IMR-90 (cell line): ENCODE measurements around the gene CALY. TPM values are rescaled to one million over a fixed set of nuclear protein-coding genes. Genes with fewer than 3 reads are reported as not detected.
"Not testable (repeated sequence)": the region's sequence is repeated elsewhere in the genome, so short reads cannot be mapped to it uniquely, and the experiment has no call there.

ENCODE experiments used
- ATAC-seq: fragments of 200-7000 bp; cut with Tn5 transposase; 2 replicates; pipeline ENCODE4 v1.9.1; 2020; ENCODE audit warnings: low read depth, mild to moderate bottlenecking, moderate library complexity
- BruUV-seq: library from RNA; stranded (reverse); fragments of 400-500 nt; replicated peaks from 2 replicates; lab custom pipeline; 2021; lab: Mats Ljungman, UMichigan
- CTCF ChIA-PET: fragments of 300-600 bp; formaldehyde crosslinking; extraction: SDS; loops from one replicate; lab custom pipeline; 2021; ENCODE audit warnings: antibody characterized with exemption; lab: Yijun Ruan, JAX
- POLR2A ChIA-PET: fragments of 300-600 bp; sonication (Branson Sonifier 250); formaldehyde crosslinking; loops from one replicate; lab custom pipeline; 2022; ENCODE audit warnings: antibody characterized with exemption; ENCODE audit not compliant: unreplicated experiment; lab: Charles Lee
- DNase-seq: peaks from one replicate; pipeline ENCODE4 v3.0.0; 2013
- H2AFZ ChIP-seq: replicated peaks from 2 replicates; pipeline ENCODE3; 2013; ENCODE audit warnings: low read length, mild to moderate bottlenecking; ENCODE audit not compliant: poor library complexity
- H2AK5ac ChIP-seq: 2 replicates; pipeline ENCODE4 v1.6.1; 2013; ENCODE audit warnings: low read depth, low read length, inconsistent platforms
- H2AK9ac ChIP-seq: replicated peaks from 2 replicates; pipeline ENCODE3; 2013; ENCODE audit warnings: mild to moderate bottlenecking, low read depth, low read length, moderate library complexity; ENCODE audit not compliant: poor library complexity
- H2BK120ac ChIP-seq: 2 replicates; pipeline ENCODE4 v1.6.1; 2013; ENCODE audit warnings: low read depth, low read length, inconsistent platforms
- H2BK15ac ChIP-seq: 3 replicates; pipeline ENCODE4 v1.6.1; 2013; ENCODE audit warnings: low read depth, low read length, inconsistent platforms
- H2BK20ac ChIP-seq: 2 replicates; pipeline ENCODE4 v1.6.1; 2013; ENCODE audit warnings: low read depth, mild to moderate bottlenecking, inconsistent platforms, low read length, moderate library complexity
- H2BK5ac ChIP-seq: 2 replicates; pipeline ENCODE4 v1.6.1; 2013; ENCODE audit warnings: mild to moderate bottlenecking, low read depth, low read length, inconsistent platforms; ENCODE audit not compliant: poor library complexity, severe bottlenecking
- H3K14ac ChIP-seq: replicated peaks from 2 replicates; pipeline ENCODE4 v1.6.1; 2013; ENCODE audit warnings: low read depth, low read length, inconsistent platforms
- H3K18ac ChIP-seq: 2 replicates; pipeline ENCODE4 v1.6.1; 2013; ENCODE audit warnings: low read depth, low read length, control low read depth
- H3K23ac ChIP-seq: 2 replicates; pipeline ENCODE4 v1.6.1; 2013; ENCODE audit warnings: low read depth, low read length, inconsistent platforms
- H3K27ac ChIP-seq: 2 replicates; pipeline ENCODE4 v1.5.1; 2013; ENCODE audit warnings: mild to moderate bottlenecking, control low read depth, low read length; ENCODE audit not compliant: insufficient read depth
- H3K27me3 ChIP-seq: 2 replicates; pipeline ENCODE4 v1.6.1; 2013; ENCODE audit warnings: low read length; ENCODE audit not compliant: control insufficient read depth, insufficient read depth
- H3K36me3 ChIP-seq: 2 replicates; pipeline ENCODE4 v1.6.1; 2013; ENCODE audit warnings: low read length, mixed read lengths; ENCODE audit not compliant: control insufficient read depth, insufficient read depth
- H3K4ac ChIP-seq: 2 replicates; pipeline ENCODE4 v1.6.1; 2013; ENCODE audit warnings: low read depth, low read length, inconsistent platforms
- H3K4me1 ChIP-seq: 2 replicates; pipeline ENCODE4 v1.6.1; 2013; ENCODE audit warnings: low read length, mixed read lengths; ENCODE audit not compliant: control insufficient read depth, insufficient read depth
- H3K4me2 ChIP-seq: 2 replicates; pipeline ENCODE4 v1.6.1; 2013; ENCODE audit warnings: low read depth, mild to moderate bottlenecking, control low read depth, low read length, moderate library complexity
- H3K4me3 ChIP-seq: 2 replicates; pipeline ENCODE4 v1.5.1; 2013; ENCODE audit warnings: low read depth, mild to moderate bottlenecking, control low read depth, low read length, moderate library complexity; ENCODE audit not compliant: insufficient read depth
- H3K56ac ChIP-seq: 2 replicates; pipeline ENCODE4 v1.6.1; 2013; ENCODE audit warnings: low read length, inconsistent platforms; ENCODE audit not compliant: insufficient read depth; ENCODE audit errors: extremely low read depth
- H3K79me1 ChIP-seq, 2 experiments: 2 replicates each; pipeline ENCODE4 v1.6.1; 2013; ENCODE audit warnings: low read length in 2 of 2, inconsistent platforms in 1 of 2, low read depth in 1 of 2
- H3K9ac ChIP-seq: 2 replicates; pipeline ENCODE4 v1.6.1; 2013; ENCODE audit warnings: low read depth, low read length, control low read depth
- H3K9me1 ChIP-seq: 2 replicates; pipeline ENCODE4 v1.6.1; 2013; ENCODE audit warnings: low read length, inconsistent platforms; ENCODE audit not compliant: insufficient read depth
- H3K9me3 ChIP-seq: 2 replicates; pipeline ENCODE4 v1.6.1; 2013; ENCODE audit warnings: low read length; ENCODE audit not compliant: control insufficient read depth, insufficient read depth
- H4K20me1 ChIP-seq: 2 replicates; pipeline ENCODE4 v1.6.1; 2013; ENCODE audit warnings: low read length, inconsistent platforms; ENCODE audit not compliant: insufficient read depth
- H4K5ac ChIP-seq: 2 replicates; pipeline ENCODE4 v1.6.1; 2013; ENCODE audit warnings: mild to moderate bottlenecking, low read depth, low read length, control low read depth
- H4K8ac ChIP-seq, 2 experiments: 2 replicates each; pipeline ENCODE4 v1.6.1; 2013; ENCODE audit warnings: low read depth in 2 of 2, low read length in 2 of 2, control low read depth in 1 of 2, inconsistent platforms in 1 of 2
- H4K91ac ChIP-seq: 2 replicates; pipeline ENCODE4 v1.6.1; 2013; ENCODE audit warnings: low read depth, low read length, inconsistent platforms; ENCODE audit not compliant: insufficient read depth
- WGBS, 2 experiments: methylation state at CpG; one replicate each; pipeline versions ENCODE4 v1.1.5 to v1.1.7; 2013; ENCODE audit warnings: missing lambda C conversion rate in 2 of 2; ENCODE audit not compliant: insufficient read length in 1 of 2; ENCODE audit errors: extremely low coverage in 2 of 2; 5-methylcytosine and 5-hydroxymethylcytosine counted together
- dilution Hi-C: fragments of 300-500 bp; cut with HindIII; formaldehyde crosslinking; loops from one replicate; pipeline ENCODE4 v1.14.3; 2018; ENCODE audit warnings: low sequenced_read_pairs; ENCODE audit not compliant: unreplicated experiment
- in situ Hi-C: fragments of 300-500 bp; cut with MboI; formaldehyde crosslinking; loops from 3 replicates; pipeline ENCODE4 v1.14.3; 2019; ENCODE audit warnings: low sequenced_read_pairs, inconsistent platforms, mixed read lengths
- intact Hi-C: fragments of 100-400 bp; cut with micrococcal nuclease; formaldehyde crosslinking; loops from 2 replicates; pipeline ENCODE4 v1.10.0; 2022
- polyA plus RNA-seq, 3 experiments: library from polyadenylated mRNA; depleted of rRNA; stranded (reverse); fragments of >200 nt; gene quantifications; 2 replicates each; pipeline ENCODE4 v1.2.3, GENCODE V29; 2012; ENCODE audit warnings: low replicate concordance in 1 of 3
- total RNA-seq: library from RNA; depleted of rRNA; stranded (reverse); fragments of >200 nt; gene quantifications from 2 replicates; pipeline ENCODE4 v1.2.3, GENCODE V29; 2012

CALY gene
- total and polyA plus RNA-seq, 2 of the 4 experiments (the other 2 are of a cell fraction): 0.34 TPM; not detected in 1

DNA sequence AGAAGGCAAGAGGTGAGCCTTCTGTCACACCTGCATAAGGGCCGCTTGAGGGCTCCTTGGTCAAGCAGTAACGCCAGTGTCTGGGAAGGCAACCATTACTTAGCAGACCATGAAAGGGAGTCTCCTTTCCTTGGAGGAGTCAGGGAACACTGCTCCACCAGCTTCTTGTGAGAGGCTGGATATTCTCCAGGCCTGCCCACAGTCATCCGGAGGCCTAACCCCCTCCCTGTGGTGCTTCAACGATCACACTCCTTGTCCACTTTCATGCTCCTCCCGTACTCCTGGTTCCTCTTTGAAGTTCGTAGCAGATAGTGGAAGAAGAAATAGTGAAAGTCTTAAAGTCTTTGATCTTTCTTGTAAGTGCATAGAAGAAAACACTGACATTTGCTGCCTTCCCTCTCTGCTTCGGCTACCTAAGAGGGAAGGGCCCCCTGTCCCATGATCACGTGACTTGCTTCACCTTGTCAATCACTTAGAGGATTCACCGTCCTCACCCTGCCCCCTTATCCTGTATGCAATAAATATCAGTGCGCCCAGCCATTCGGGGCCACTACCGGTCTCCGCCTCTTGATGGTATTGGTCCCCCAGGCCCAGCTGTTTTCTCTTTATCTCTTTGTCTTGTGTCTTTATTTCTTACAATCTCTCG is 14.5 kb downstream of the CALY start:
- H3K27ac ChIP-seq, H2AK9ac ChIP-seq, H3K4me3 ChIP-seq, H2AK5ac ChIP-seq, H2BK120ac ChIP-seq, H3K4me1 ChIP-seq, DNase-seq, H4K8ac ChIP-seq, POLR2A ChIA-PET, H3K23ac ChIP-seq, H2BK5ac ChIP-seq, H4K20me1 ChIP-seq, H3K18ac ChIP-seq, H3K9ac ChIP-seq, H3K56ac ChIP-seq, H2BK20ac ChIP-seq, H3K9me3 ChIP-seq, dilution Hi-C loops, H3K14ac ChIP-seq, H2BK15ac ChIP-seq, H3K36me3 ChIP-seq, H3K79me1 ChIP-seq, H2AFZ ChIP-seq, H3K9me1 ChIP-seq, H4K5ac ChIP-seq, BruUV-seq, H4K91ac ChIP-seq, ATAC-seq, H3K4ac ChIP-seq, H3K4me2 ChIP-seq: not testable (repeated sequence)
- WGBS, 2 experiments: no CpG with 5 or more reads among the region's 14 CpGs
- peaks cover 16% of the 10 kb centered on the region for H3K27me3 ChIP-seq
- CTCF ChIA-PET: interaction anchor here (1.0 kb wide), 1 partner anchor 7 kb away, joined by 3 read pairs; no protein-coding TSS in a partner anchor
- intact Hi-C loops: loop anchor here (10.0 kb wide), 2 partner anchors 53 to 203 kb away; partner anchors contain the start of genes CYP2E1, ECHS1 and PAOX
- in situ Hi-C loops: loop anchor here (10.0 kb wide), 1 partner anchor 173 kb away; no protein-coding TSS in a partner anchor
